GM21529 (cell line): ENCODE measurements around the gene TNPO3.
"Not testable (repeated sequence)": the region's sequence is repeated elsewhere in the genome, so short reads cannot be mapped to it uniquely, and the experiment has no call there.

ENCODE experiments used
- ATAC-seq: cut with Tn5 transposase; IDR thresholded peaks from one replicate; pipeline ENCODE4 v1.9.1; 2021; ENCODE audit not compliant: unreplicated experiment

The TNPO3 gene

DNA sequence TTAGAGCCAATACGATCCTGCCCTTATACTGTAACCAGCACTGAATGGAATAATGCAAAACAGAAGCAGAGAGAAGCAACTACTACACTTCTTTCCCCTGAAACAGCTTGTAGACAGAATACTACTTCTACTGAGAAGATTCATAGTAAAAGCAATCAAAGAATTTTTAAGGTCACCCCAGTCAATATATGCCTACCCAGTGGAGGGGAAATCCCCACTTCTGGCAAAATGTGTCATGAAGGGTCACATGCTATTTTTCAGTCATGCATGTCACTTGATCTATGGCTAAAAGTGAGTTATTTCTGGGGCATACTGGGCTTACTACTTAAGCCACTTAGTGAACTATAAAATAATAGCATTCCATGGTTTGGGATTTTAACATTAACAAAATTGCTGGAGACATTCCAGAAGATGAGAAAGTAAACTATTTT lies 91.6 kb downstream of the TNPO3 start:
- peak; percentile 93 for ATAC-seq

DNA sequence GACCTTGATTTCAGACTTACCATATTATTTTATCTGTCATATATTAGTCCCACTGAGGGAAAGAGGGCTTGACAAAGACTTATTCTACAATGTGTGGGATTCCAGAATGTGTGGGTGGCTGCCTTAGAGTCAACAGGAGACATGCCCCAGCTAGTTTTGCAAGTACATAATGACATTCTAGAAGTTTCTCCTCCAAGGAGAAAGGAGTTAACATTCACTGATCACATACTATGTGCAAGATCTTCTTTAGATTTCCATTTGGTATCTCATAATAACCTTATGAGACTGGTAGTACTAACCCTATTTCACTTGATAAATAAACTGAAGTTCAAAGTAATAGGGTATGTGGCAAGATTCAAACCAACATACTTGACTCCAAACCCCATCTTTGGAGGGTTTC lies 92.0 kb downstream of the TNPO3 start:
- ATAC-seq: peak; percentile 24

- ATAC-seq: no peak
Measured at GRCh38 chr7:128961030-128961659, 93.8 kb downstream of the TNPO3 start.

DNA sequence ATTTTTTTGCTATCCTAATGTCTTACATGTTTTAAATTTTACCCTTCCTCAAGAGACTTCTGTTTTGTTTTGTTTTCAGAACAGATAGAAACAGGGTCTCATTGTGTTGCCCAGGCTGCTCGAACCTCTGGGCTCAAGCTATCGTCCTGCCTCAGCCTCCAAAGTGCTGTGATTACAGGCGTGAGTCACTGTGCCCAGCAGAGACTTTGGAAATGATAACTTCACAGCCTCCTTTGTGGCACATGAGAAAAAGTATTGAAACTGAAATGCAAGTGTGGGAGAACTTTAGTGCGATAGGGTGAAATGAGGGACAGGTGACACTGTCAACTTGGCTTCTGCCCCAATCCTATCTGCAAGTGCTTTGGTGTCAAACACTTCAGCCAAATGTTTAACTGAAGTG lies 95.6 kb downstream of the TNPO3 start:
- no peak for ATAC-seq

DNA sequence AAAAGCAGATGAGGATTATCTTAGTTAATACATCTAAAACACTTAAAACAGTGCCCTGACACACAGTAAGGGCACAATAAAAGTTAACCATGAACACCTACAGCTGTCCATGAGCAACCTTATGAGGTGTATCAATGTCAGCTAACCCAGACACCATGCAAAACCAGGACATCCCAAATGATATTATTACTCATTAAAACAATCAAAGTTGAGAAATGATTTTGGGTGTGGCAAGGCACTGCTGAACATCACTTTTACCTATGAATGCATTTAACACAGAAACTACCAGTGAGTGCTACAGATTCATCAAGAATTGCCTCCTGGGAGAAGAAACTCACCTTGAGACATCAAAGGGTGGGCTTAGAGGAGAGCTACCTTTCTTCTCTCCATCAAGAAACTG lies 98.9 kb downstream of the TNPO3 start:
- no peak for ATAC-seq

DNA sequence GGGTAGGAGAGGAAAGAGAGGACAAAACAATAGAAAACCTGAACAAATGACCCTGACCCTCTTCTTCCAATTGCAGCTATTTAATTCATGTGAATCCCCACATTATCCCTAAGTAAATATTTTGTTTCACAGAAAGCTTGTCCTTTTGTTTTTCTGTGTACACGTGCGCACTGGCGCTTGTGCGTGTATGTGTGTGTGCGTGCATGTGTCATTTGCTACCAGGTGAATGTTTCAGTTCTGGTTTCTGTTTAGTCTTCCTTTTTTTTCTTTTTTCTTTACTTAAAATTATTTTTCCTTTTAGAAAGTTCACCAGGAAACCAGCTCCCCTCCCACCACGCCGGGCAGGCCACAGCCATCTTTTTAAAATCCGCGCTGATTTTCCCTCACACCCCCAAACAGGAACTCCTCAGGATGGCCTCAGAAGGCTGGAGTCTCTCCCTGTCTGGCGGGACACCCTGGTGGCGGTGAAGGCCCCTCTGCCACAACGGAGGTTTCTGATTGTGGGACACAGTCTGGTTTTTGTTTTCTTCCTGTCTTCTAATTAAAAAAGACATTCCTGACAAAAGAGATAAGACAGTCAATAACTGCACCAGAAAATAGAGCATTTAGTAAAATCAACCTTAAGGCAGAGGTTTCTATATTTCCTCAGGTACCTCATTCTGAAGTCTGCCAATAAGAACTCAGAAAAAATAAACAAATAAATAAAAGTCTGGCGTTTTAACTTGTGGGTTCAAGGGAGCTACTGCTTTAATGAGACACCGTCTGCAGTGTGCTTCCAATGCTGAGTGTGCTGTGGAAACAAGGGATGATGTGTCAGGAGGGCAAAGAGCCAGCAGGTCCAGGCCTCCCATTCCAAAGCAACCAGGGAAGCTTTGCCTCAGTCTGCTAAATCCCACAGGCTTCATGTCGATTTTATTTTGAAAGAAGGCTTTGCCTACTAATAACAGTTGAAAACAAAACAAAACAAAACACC lies 99.8 kb downstream of the TNPO3 start:
- peak; percentile 77 for ATAC-seq

- no peak for ATAC-seq
Measured at GRCh38 chr7:128954150-128954549, 100.8 kb downstream of the TNPO3 start.

GRCh38 chr7:128951296-128951695 lies 103.6 kb downstream of the TNPO3 start:
- ATAC-seq: no peak

GRCh38 chr7:128948976-128949760 lies 105.7 kb downstream of the TNPO3 start:
- ATAC-seq: no peak

- ATAC-seq: no peak
Measured at GRCh38 chr7:128948312-128948973, 106.5 kb downstream of the TNPO3 start.

GRCh38 chr7:128947854-128948253 lies 107.1 kb downstream of the TNPO3 start:
- no peak for ATAC-seq

DNA sequence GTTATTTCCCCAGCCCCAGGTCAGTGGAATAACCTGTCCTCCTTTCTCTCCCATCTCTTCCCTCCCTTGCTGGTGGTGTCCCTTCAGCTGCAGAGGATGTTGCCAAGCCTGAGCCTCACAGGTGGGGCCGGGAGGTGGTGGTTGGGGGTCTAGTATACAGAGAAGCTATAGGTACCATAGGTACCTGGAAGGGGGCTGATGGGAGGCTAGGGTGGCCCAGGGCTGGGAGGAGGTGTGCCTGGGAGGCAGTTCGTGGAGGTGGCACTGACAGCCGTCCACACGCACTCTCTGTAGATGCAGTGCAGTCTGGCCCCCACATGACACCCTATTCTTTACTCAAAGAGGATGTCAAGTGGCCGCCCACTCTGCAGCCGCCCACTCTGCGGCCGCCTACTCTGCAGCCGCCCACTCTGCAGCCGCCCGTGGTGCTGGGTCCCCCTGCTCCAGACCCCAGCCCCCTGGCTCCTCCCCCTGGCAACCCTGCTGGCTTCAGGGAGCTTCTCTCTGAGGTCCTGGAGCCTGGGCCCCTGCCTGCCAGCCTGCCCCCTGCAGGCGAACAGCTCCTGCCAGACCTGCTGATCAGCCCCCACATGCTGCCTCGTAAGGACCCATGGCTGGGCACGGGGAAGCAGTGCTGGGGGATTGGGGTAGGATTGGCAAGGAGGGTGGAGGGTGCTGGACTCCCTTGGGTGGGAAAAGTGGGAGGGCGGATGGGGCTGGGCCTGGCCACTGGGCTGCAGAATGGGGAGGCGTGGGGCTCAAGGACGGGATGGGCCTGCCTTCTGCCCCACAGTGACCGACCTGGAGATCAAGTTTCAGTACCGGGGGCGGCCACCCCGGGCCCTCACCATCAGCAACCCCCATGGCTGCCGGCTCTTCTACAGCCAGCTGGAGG lies 107.7 kb downstream of the TNPO3 start:
- no peak for ATAC-seq

DNA sequence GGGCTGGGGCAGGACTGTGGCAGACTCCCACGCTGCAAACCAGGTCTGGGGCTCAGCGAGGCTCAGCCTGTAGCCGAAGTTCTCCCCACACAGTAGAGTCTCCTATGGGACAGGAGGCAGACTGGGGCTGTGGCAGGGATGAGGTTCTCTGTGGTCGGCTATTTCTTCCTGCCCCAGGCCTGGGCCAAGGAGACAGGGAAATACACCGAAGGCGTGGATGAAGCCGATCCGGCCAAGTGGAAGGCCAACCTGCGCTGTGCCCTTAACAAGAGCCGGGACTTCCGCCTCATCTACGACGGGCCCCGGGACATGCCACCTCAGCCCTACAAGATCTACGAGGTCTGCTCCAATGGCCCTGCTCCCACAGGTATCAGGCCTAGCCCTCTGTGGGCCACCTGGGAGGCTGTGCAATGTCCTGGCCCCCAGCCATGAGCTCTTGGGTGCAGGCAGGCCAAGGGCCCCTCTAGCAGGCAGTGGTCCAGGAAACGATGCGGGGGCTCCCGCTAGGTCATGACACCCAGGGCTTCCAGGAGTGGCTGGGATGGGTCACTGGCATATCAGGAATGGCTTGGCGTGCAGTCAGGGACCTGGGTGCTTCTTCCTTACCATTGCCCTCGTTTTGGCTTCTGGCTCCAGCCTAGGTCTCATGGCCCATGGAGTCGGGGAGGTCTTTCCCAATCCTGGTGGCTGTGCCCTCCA lies 109.1 kb downstream of the TNPO3 start:
- no peak for ATAC-seq

DNA sequence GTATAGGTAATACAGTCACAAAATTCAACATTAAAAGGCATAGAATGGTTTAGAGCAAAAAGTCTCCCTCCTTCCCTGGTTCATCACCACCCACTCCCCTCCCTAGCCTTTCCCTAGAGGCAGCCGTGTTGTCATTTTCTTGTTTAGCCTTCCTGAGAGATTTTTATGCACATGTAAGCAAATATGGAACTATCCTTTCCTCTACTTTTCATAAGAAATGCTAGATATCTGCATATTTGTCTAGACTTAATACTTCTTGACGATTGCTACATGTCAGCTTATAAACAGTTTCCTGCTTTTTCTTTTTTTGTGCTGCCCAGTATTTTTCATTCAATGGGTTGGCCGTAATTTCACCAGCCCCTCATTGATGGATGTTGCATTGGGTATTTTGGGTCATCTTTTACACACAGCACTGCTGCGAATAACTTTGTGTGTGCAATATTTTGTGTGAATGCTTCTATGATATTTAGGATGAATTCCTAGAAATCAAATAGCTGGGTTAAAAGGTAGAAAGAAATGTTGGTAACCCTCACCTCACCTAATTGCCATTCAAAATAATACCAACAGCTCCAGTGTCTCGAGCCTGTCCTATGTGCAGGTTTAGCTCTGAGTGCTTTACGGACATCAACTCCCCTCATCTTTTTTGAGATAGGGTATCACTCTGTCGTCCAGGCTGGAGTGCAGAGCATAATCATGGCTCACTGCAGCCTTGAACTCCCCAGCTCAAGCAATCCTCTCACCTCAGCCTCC lies 110.2 kb downstream of the TNPO3 start:
- no peak for ATAC-seq

GRCh38 chr7:128943251-128943650 lies 111.7 kb downstream of the TNPO3 start:
- ATAC-seq: not testable (repeated sequence)

- no peak for ATAC-seq
Measured at GRCh38 chr7:128941946-128942526, 112.9 kb downstream of the TNPO3 start.

DNA sequence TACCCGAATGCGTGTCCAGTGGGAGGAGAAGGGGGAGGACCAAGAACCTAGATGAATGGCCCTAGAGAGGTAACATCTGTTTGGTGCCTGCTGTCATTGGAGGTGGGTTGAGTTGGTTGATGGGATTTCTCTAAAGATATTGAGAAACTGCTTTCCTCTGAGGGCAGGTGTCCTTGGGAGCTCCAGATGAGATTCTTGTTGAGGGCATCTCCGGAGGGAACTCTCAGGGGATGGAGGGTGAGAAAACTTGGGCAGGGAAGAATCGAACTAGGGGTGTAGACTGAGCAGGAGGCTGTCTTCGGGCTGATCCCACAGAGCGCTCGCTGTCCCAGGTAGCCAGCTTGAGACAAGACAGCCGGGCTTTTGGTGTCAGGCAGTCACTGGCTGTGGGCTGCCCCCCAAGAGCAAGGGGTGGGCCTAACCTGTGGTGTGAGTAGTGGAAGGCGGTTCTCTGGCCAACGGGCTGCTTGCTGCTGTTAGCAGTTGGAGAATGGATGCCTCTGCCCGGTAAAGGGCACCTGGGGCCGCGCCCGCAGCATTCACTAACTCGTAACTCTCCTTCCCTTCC lies 113.5 kb downstream of the TNPO3 start:
- no peak for ATAC-seq
